HL-60/S4 (cell line): ENCODE results near the gene CAPZA3.
"Not testable (repeated sequence)": the region's sequence is repeated elsewhere in the genome, so short reads cannot be mapped to it uniquely, and the experiment has no call there.

Source experiments
- in situ Hi-C: fragments of 300-500 bp; cut with MboI; formaldehyde crosslinking; loops from 2 replicates; pipeline ENCODE4 v1.14.3; 2022; ENCODE audit warnings: low sequenced_read_pairs

Gene CAPZA3

GRCh38 chr12:18752947-18753346 lies 15.0 kb downstream of the CAPZA3 start:
- in situ Hi-C loops = no loop called here

- in situ Hi-C loops = no loop called here
Measured at GRCh38 chr12:18753481-18754123, 15.7 kb downstream of the CAPZA3 start.

- in situ Hi-C loops = no loop called here
Measured at GRCh38 chr12:18754124-18754707, 16.3 kb downstream of the CAPZA3 start.

- in situ Hi-C loops = no loop called here
Measured at GRCh38 chr12:18755341-18755740, 17.4 kb downstream of the CAPZA3 start.

GRCh38 chr12:18766479-18766878 lies 28.6 kb downstream of the CAPZA3 start:
- in situ Hi-C loops = not testable (repeated sequence)

GRCh38 chr12:18782827-18783226 lies 44.9 kb downstream of the CAPZA3 start:
- in situ Hi-C loops = no loop called here

GRCh38 chr12:18785465-18785864 lies 47.5 kb downstream of the CAPZA3 start:
- in situ Hi-C loops = not testable (repeated sequence)
